OCI-M1 (cell line): Measurements from ENCODE around the gene ROBO1.
"Not testable (repeated sequence)": the region's sequence is repeated elsewhere in the genome, so short reads cannot be mapped to it uniquely, and the experiment has no call there.

Experiments used
- DNase-seq: peaks from one replicate; lab custom pipeline; 2025; lab: John Stamatoyannopoulos, UW

ROBO1 gene

DNA sequence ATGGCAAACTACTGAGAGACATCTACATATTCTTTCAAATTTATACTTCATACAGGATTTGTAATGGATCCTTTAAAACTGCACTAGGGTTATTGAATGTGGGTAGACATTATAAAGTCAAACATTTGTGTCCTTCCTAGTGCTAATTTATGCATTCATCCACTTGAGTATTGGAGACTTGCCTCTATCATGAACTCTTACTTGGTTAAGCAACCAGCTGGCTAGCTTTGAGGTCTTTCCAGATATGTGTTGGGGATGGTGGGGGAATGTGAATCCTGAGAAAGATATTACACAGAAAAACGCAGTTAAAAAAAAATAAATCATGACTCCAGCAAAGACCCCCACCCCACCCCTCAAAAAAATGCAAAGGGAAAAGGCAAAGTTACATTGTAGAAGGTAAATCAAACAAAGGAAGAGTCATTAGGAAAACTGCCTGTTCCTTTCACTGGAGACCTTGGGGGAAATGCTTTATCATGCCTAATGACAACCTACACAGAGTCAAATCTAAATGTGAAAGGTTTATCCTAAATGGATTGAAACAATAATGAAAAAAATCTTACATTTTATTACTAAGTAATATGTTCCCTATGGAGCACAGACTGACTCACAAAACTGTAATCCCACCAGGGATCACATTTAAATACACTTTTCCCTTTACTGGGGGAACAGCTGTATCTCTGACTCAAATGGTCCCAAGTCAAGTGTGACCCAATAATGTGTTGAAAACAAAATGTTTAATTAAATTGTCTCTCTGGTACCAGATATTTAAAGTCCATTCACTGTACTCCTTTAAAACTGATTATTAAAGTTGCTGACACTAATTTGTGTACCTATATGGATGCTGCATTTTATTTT is 522.3 kb downstream of the ROBO1 start:
- no peak for DNase-seq

DNA sequence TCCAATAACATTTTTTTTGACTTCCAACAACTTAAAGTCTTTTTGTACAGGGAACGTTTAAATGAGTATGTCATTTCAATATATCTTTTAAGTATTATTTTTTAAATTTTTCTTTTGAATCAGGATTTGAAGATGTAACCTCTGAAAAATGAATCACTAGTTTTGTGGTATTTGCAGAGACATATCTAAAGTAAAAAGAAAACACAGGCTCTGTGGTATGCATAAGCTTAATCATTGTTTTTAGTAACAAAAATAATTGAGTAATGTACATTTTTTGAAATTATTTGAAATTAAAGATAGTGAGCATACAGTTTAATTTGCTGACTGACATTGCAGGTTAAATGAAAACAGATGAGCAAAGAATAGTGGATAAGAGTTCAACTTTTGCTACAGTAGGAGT is 531.3 kb downstream of the ROBO1 start:
- DNase-seq, result no peak

DNA sequence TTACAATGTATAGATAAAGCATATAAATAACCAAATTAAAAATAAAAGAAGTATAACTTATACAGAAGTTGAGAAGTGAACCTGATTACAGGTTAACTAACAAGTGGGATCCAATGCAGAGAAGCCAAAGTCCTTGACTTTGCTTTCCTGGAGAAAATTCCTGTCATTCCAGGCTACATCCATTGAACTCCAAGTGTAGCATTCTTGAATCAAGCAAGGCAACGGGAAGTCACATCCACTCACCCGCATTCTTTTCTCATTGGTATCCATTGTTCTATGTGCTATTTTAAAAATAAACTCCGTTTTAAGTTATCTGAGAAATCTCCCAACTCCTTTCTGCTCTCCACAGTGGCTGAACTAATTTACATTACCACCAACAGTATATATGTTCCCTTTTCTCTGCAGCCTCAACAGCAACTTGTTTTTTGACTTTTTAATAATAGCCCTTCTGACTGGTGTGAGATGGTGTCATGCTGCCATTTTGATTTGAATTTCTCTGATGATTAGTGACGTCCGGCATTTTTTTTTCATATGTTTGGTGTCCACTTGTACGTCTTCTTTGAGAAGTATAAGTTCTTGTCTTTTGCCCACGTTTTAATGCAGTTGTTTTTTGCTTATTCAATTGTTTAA is 534.3 kb downstream of the ROBO1 start:
- DNase-seq, result no peak

DNA sequence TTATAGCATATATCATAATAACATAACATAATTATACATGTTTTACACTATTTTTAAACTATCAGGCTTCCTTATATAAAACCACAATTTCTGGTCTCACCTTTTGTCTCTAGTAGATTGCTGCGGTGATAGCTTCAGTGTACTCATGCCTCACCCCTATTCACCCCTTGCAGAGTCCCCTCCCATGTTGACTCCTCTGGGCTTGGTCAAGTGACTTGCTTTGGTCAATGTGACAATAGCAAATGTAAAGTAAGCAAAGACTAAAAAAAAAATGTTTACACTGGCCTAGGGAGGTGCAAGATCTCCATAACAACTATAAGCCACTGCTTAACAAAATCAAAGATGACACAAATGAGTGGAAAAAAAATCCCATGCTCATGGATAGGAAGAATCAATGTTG is 537.5 kb downstream of the ROBO1 start:
- DNase-seq, result no peak

DNA sequence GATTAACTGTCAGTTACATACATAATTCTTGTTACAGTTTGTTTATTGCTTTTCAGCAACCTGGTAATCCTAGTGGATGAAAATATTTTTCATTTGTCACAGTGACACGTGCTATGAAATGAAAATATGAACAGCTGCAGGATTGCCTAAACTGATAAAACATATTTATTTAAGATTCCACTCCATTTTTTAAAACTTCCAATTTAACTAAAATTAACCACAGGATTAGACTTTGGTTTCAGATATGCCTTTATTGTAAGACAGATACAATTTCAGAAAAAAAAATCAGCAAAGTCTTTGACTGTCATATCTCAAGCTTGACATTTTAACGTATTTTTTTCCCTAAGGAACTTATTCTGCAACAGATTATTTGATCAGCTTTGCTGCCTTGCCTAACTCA is 550.7 kb downstream of the ROBO1 start:
- DNase-seq, result no peak

DNA sequence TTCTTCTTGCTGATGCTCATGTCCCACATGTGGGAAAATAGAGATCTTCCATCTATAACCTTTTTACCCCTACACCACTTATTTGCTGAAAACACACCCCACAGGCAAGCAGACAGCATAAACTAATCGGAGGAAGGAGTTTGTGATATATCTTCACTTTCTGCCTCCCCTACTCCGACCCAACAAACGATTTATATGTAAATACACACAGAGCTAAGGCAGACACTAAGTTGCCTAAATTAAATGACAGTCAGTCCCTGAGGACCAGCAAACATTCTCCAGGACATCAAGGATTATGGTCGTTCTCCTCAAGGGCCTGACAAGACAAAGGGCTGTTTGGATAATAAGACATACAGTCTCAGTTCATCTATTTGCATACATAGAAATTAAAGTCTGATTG is 552.5 kb downstream of the ROBO1 start:
- DNase-seq, result no peak

DNA sequence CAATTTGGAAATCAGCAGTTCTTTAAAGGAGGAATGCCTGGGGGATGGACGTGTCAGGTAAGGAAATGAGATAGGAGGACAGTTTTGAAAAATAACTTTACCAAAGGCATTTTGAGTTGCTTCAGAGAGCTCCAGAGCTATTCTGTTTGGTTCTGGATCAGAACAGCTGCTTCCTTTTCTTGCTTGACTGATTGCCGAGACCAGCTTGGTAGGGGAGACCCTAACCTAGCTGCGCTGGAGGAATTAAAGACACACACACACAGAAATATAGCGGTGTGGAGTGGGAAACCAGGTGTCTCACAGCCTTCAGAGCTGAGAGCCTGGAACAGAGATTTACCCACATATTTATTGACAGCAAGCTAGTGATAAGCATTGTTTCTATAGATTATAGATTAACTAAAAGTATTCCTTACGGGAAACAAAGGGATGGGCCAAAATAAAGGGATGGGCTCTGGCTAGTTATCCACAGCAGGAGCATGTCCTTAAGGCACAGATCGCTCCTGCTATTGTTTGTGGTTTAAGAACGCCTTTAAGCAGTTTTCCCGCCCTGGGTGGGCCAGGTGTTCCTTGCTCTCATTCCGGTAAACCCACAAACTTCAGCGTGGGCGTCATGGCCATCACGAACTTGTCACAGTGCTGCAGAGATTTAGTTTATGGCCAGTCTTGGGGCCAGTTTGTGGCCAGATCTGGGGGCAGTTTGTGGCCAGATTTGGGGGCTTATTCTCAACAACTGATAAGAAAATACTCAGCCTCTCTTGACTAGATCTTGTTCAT is 556.0 kb downstream of the ROBO1 start:
- no peak for DNase-seq

DNA sequence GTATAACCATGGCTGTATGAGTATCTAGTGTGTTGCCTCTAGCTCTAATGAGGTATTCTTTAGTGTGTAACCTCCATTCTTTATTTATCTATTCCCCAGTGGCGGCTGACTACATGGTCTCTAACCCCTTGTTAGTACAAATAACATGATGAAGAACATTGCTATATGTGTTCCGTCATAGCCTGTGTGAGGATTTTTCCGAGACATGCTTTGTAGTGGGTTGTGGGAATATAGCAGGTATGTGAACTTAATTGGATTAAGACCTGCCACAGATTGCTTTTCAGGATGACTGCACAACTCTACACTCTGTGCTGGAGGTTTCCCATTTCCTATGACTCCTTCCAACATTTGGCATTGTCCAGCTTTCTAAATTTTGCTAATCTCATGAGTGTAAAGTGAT is 563.4 kb downstream of the ROBO1 start:
- DNase-seq, result no peak

DNA sequence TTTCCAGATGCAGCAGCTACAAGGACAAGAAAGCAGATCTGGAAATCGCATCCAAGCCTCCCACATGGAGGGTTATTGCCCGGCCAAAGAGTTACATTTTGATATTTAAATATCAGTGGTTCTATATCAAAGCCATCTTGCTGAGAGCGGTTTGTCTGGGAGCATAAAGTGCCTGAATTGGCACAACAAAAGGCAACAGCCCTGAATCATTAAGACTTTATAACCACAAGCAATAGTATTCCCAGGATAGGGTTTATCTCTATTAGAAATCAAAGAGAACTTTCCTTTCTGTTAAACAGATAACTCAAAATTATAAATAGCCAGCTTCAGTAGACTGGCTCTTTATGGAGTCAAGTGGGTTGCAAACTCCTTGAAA is 564.7 kb downstream of the ROBO1 start:
- no peak for DNase-seq

DNA sequence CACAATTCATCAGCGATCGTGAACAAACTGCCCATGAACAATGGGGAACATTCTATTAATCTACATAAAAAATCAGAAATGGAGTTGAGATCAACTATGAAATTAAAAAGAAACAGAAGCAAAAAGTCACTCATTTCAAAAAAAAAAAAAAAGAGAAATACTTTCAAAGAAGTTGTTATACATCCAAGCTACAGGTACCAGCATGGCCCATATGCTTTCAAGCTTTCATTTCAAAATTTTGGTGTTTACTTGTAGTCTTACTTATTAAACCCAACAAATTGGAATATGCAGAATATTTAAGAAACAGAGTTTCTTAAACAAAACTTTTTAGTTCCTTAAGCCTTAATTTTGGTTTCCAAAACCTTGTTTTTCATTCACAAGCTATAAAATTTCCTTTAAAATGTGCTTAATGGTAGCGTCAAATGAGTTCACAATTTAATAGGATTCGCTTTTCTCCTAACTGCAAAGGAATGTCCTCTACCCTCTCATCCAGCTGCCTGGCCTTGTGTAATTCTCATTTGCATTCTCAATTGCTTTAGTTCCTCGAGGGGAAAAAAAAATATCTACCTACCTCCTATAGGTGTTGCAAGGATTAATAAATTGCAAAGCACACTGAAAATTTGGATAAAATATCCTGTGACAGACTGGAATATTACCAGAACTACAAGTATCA is 565.2 kb downstream of the ROBO1 start:
- no peak for DNase-seq

DNA sequence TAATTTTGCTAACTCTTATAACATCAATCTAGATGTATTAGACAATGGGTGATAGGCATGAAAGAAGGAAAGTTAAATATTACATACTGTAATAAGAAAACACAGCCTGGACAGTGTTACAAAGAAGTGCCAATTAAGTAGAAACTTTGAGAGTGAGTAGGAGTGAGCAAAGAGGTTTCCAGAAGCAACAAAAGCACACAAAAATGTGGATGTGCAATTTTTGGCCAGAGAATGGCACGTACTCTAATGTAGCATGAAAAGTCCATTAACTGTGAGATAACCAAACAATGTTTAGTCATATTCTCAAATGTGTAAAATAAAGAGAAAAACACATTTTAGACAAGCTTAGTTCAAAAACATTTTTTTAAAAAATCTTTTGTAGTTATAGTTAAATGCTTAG is 567.3 kb downstream of the ROBO1 start:
- no peak for DNase-seq

DNA sequence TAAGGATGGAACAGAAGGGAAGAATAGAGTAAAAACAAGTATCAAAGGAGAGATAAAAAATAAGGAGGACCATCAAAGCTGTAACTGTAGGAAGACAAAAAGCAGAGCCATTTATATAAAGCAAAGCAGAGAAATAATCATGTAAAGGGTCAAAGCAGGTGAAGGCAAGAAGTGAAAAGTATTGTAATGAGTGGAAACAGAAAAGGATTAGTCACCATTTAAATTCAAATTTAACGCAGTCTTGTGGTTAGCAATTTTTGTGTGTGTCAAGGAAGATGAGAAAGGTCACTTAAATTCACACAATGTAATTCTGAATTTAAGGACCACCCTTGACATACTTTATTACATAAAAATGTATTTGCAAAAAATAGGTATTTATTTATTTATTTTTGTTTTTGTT is 567.8 kb downstream of the ROBO1 start:
- DNase-seq, result no peak

DNA sequence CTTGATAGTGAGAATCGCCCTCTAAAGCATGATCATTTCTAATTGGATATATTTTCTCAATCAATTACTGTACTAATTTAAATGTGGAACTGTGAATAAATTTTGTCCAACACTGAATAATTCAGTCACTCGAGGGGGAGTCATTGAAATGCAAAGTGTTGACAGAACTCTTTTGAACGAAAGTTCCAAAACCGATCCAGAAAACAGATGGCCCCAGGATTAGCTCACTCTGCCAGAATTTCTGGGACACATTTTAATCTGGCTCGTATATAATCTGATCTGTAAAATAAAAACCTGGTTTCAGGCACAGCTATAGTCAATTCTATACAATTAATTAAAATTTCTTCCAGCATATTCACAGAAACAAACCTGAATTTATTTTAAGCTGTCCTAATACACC is 580.4 kb downstream of the ROBO1 start:
- DNase-seq, result no peak

DNA sequence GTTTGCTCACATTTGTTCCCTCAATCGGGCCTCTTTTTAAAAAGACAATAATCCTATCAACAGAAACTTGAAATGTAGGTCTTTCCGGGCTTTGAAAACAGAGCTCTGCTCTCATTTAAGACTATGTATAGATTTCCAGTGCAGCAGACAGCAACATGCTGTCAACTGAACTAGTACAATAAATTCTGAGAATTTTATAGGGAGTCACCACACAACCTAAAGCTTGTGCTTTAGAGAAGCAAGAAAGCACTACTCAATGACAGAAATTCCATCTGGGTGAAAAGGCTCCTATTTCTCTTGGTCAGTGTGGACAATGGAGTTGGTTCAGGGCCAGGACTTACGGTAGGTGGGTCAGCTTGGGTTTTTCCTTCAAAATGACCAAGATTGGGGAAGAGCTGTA is 583.5 kb downstream of the ROBO1 start:
- peak; percentile 4 for DNase-seq

DNA sequence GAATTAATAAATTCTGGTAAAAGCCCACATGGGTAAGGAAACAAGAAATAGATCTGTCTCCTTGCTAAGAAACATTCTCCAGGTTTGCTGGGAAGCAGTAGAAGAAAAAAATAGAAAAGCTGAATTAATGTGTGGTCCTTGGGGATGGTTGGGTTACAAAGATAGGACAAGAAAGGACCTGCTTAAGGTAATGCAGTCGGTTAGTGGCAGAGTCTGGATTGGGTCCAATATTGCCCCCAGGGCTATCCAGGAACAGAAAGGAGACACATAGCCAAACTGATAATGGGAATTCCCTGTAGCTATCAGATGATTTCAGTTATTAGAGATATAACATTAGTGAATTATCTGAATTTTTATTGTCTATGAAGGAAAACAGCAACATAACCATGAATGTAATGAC is 584.3 kb downstream of the ROBO1 start:
- no peak for DNase-seq

DNA sequence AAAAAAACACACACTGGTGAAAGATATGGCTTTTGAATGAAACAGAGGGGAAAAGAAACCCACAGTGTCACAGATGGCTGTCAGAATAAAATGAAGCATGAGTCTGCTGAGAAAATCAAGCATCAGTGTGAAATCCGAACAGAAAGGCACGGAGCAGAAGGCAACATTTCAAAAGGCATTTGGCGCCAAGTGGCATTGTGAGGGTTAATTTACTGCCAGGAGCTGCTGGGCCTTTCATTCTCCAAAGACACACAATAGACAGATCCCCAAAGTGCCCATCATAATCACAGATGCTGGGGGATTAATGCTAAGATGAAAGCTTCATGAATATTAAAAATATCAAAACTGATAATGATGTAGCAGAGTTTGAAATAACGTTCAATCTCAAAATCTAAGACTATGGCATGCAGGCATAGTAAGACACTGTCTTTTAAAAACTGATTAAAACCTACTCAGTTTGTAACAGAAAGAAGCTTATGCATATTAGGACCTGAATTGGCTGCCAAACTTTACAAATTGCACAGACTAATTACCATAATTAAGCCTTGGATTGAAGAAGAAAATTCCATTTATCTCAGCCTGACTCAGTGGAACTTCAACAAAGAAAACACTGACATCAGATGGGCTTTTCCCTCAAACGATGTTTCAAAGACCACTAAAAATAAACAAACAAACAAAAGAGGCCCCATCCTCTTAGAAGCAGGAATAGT is 589.2 kb downstream of the ROBO1 start:
- no peak for DNase-seq

DNA sequence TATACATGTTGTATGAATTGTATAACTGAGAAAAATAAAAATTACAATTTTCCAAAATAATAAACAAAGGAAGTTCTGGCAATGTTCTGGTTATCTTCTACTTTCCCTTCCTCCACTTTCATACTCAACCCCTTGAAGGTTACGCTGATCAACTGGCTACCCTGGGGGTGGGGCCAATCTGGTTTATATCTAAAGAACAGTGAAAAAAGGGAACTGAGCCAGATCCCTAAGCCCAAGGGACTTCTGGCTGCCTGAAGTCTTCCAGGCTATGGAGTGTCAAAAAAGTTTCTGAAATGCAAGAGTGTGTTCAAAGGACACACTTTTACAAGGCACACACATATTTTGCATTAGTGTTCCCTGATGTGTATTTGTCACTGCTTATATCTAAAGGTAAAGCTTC is 591.9 kb downstream of the ROBO1 start:
- peak; percentile 66 for DNase-seq

DNA sequence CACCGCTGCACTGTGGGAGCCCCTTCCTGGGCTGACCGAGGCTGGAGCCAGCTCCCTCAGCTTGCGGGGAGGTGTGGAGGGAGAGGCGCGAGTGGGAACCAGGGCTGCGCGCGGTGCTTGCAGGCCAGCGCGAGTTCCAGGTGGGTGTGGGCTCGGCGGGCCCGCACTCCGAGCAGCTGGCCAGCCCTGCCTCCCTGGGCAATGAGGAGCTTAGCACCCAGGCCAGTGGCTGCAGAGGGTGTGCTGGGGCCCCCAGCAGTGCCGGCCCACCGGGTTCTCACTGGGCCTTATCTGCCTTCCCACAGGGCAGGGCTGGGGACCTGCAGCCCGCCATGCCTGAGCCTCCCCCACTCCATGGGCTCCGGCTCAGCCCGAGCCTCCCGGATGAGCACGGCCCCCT is 594.5 kb downstream of the ROBO1 start:
- DNase-seq, result not testable (repeated sequence)

DNA sequence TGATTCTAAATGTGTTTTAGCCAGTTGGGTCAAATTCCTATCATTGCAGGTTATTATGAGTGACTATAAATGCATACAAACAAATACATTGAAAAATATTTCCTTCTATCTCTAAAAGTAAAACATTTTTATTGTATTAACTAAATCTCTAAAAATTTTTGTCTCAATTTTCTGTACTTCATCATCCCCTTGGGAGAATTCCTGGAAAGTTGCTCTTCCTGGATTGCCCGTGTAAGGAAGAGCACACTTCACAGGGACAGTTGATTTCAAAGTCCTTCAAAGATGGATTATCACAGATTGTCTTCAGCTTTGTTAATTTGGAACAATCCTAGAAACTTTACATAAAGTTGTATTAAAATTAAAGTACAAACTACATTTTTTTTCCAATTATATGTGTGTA is 595.6 kb downstream of the ROBO1 start:
- no peak for DNase-seq

DNA sequence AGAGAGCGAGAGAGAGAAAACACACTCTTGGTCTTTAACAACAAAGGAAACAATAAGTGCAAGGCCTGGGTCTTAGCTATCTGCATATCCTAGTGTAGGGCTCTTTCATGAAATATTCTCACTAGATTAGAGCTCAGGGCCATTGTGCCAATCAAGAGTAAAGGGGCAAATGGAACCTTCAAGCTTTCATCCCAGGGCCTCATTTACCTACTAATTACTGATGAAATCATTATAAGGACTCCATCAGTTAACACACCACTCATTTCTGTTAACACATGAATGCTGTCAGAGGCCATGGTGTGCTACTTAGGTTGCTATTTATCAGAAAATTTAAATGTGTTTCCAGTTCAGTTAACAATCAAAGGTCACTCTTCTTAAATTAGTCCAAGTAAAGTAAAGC is 597.8 kb downstream of the ROBO1 start:
- DNase-seq, result no peak

DNA sequence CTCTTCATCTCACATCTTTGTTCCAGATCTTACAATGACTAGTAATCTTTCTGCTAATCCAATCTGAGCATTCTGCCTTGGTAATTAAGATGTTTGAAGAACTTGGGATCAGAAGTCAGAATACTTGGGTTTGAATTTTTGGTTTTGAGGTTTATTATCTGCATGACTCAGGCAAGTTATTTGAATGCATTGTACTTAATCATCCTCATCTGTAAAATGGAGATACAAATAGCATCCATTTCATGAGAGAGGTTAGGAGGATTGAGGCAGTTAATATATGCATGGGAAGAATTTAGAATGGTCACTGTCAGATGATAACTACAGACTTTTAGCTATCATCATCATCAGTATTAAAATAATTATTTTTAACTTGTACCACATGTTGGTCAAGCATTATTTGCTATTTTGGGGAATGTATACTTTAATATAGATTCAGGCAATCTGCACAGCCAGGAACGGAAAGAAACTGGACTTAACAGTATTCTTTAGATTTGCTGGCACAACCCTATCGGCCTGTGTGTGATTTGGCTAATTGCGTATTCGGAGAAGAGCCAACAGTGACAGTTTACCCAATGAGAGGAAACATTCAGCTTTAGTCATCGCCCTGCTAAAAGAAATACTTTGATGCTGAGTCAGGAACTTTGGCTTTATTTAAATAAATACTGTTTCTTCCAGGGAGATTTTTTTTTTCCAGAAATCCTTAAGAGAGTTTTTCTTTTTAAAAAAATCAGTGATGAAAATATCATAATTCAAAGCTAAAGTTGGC is 600.0 kb downstream of the ROBO1 start:
- DNase-seq, result no peak
